Mucosa of stomach (tissue), 1 donor: ENCODE data around the gene FREM2.

Experiments used
- H3K27me3 ChIP-seq: one replicate; pipeline ENCODE4 v1.7.0; 2013; ENCODE audit warnings: mild to moderate bottlenecking, low read length; ENCODE audit not compliant: control insufficient read depth, insufficient read depth
- H3K36me3 ChIP-seq: one replicate; pipeline ENCODE4 v1.7.0; 2013; ENCODE audit warnings: low read length; ENCODE audit not compliant: control insufficient read depth, insufficient read depth
- H3K4me1 ChIP-seq: one replicate; pipeline ENCODE4 v1.7.0; 2013; ENCODE audit warnings: mild to moderate bottlenecking, low read length; ENCODE audit not compliant: control insufficient read depth, insufficient read depth
- H3K4me3 ChIP-seq: one replicate; pipeline ENCODE4 v1.7.0; 2013; ENCODE audit warnings: low read length
- H3K9ac ChIP-seq: one replicate; pipeline ENCODE4 v1.7.0; 2013; ENCODE audit warnings: mild to moderate bottlenecking, low read length, moderate library complexity
- H3K9me3 ChIP-seq: one replicate; pipeline ENCODE4 v1.7.0; 2013; ENCODE audit warnings: mild to moderate bottlenecking, low read length, moderate library complexity; ENCODE audit not compliant: control insufficient read depth
- donor health status: Pancreatic carcinoma.

FREM2 gene

DNA sequence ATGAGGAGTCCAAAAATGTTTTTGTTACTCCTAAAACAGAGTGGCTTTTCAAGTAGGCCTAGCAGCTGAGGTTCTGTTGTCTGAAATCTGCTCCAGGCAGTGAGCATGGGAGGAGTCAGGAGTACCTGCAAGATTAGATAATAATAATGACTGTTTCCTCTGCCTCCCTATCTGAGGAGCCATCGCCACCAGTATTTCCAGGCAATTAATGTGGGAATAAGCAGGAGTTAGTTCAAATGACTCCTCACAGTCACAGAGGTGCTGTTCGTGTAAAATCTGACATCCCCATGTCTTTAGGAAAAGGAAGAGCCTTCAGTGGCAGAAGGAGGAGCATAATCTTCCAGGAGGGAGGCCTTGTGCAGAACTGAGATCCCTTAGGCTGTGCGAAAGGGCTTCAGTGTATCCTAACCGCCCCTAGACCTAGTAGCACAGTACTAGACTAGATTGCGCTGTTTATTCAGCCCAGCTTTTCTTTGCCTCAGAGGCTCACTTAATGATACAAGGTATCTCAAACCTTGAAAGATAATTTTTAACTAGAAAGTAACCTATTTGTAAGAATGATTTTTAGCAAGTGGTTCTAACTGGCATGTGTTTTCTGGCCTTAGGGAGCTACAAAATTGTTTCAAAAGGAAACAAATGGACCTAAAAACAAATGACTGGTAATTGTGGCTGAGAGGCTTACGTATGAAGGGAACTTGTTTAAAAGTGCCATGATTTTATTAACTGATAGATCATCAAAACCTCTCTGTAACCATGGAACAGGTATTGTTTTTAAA, 49.0 kb downstream of the FREM2 start:
- no peaks in the 10 kb centered on the region for H3K9me3 ChIP-seq

DNA sequence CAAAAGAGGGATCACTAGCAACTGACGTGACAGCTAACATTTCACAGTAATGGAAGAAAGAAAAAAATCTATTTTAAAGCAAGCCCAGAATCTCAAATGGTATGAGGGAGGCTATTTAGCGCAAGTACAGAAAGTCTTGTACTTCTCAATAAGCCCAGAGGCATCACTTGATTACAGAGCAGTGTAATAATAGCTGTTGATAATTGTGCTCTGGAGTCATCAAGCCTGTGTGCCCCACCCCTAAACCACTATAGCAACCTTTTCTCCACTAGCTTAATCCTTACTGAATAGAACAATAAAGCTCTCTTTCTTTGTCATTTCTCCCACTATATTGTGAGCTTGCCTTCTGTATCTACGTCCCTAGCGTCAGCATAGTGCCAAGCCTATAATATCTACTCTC, 56.6 kb downstream of the FREM2 start:
- Histone ChIP-seq H3K9me3 (no peaks in the 10 kb centered on the region), H3K27me3 (no peaks in the 10 kb centered on the region), H3K4me1 (no peaks in the 10 kb centered on the region), H3K9ac (no peak overlapping the region), H3K36me3 (no peaks in the 10 kb centered on the region), H3K4me3 (no peak overlapping the region)

More for the DNA sequence above, 49.0 kb downstream of the FREM2 start:
- Histone ChIP-seq H3K27me3 (no peaks in the 10 kb centered on the region), H3K4me3 (no peak overlapping the region), H3K36me3 (no peaks in the 10 kb centered on the region), H3K4me1 (no peaks in the 10 kb centered on the region), H3K9ac (no peak overlapping the region)

DNA sequence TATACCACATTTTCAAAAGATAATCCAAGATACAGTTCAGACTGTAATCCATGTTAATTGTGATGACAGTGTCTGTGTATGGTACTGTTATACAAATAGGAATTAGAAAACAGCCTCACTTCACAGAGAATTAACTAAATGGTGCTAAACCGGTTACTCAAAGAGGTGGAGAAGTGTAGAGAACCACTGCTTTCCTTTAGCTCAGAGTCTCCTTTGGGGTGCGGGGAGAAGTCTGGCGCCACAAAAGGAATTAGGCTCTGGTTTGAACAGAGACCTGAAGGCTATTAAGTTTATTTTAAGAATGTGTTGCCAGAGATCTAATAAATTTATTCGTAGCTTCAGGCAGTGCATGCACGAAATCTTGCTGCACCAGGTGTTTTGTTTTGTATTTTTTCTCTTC, 65.8 kb downstream of the FREM2 start:
- Histone ChIP-seq H3K9ac (no peak overlapping the region), H3K9me3 (no peaks in the 10 kb centered on the region)

DNA sequence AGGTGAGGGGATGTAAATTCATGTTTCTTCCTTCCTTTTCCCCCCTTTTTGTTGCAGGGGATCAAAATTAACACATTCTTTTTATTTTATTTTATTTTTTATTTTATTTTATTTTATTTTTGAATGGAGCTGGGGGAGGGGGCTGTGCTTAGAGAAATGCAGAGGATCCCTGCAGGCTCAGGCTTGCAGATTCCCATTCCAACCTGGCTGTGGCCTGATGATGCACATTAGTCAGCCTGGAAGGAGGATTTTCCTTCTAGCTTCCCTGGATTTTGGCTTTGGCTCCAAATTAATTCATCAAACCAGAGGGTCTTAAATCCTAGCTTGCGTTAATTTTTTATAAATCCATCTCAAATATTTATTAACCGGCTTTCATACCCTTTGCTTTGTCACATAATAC, 67.0 kb downstream of the FREM2 start:
- Histone ChIP-seq H3K4me3 (no peak overlapping the region), H3K9me3 (no peaks in the 10 kb centered on the region), H3K36me3 (no peaks in the 10 kb centered on the region), H3K9ac (no peak overlapping the region), H3K4me1 (no peaks in the 10 kb centered on the region), H3K27me3 (peaks cover 10% of the 10 kb centered on the region)

More for the DNA sequence above, 65.8 kb downstream of the FREM2 start:
- Histone ChIP-seq H3K27me3 (peaks cover under 1% of the 10 kb centered on the region), H3K4me3 (no peak overlapping the region), H3K4me1 (no peaks in the 10 kb centered on the region), H3K36me3 (no peaks in the 10 kb centered on the region)

- H3K4me1 ChIP-seq: no peaks in the 10 kb centered on the region
- H3K9me3 ChIP-seq: no peaks in the 10 kb centered on the region
- peaks cover 10% of the 10 kb centered on the region for H3K27me3 ChIP-seq
- H3K36me3 ChIP-seq: no peaks in the 10 kb centered on the region
- H3K4me3 ChIP-seq: no peak overlapping the region
- H3K9ac ChIP-seq: no peak overlapping the region
These were observed 68.9 kb downstream of the FREM2 start for GRCh38 chr13:38755793-38756192.

DNA sequence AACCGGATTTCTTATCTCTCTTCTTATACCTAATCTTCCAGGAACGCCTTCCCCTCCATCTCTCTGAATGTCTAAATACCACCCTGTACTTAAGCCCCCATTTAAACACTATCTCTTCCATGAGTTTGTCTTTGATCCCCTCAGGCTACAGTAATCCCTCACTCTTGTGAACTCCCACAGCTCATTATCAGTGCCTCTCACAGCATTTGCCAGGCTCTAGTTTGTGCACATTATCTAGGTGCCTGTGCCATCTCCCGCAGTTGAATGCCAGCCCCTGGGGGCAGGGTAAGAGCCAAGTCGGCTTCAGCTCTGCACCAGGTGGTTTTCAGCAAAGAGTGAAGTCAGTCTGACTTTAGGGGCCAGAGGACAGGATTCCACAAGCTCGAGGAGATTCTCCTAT, 71.4 kb downstream of the FREM2 start:
- no peaks in the 10 kb centered on the region for H3K4me1 ChIP-seq

DNA sequence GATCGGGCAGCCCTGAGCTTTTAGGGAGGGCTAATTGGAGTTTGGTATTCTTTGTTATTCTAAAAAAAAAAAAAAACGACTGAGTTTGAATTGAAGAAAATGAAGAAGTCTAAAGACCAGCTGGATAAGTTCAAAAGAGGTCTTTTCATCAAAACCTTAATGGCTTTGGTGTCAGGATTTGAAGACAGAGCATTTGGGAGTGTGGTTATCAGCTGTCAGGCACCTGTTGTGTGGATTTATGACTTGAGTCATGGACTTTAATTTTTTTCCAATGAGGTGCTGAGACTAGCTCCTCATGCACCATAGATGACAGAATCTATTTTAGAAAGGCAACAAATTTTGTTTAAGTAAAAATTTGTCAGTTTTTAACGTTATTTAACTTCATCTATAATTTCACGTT, 72.5 kb downstream of the FREM2 start:
- H3K9ac ChIP-seq: no peak overlapping the region
- H3K36me3 ChIP-seq: no peaks in the 10 kb centered on the region
- no peaks in the 10 kb centered on the region for H3K4me1 ChIP-seq
- H3K9me3 ChIP-seq: no peaks in the 10 kb centered on the region
- no peak overlapping the region for H3K4me3 ChIP-seq
- H3K27me3 ChIP-seq: peaks cover 10% of the 10 kb centered on the region

More for the DNA sequence above, 71.4 kb downstream of the FREM2 start:
- Histone ChIP-seq H3K4me3 (no peak overlapping the region), H3K9me3 (no peaks in the 10 kb centered on the region), H3K36me3 (no peaks in the 10 kb centered on the region), H3K27me3 (peaks cover 10% of the 10 kb centered on the region), H3K9ac (no peak overlapping the region)

DNA sequence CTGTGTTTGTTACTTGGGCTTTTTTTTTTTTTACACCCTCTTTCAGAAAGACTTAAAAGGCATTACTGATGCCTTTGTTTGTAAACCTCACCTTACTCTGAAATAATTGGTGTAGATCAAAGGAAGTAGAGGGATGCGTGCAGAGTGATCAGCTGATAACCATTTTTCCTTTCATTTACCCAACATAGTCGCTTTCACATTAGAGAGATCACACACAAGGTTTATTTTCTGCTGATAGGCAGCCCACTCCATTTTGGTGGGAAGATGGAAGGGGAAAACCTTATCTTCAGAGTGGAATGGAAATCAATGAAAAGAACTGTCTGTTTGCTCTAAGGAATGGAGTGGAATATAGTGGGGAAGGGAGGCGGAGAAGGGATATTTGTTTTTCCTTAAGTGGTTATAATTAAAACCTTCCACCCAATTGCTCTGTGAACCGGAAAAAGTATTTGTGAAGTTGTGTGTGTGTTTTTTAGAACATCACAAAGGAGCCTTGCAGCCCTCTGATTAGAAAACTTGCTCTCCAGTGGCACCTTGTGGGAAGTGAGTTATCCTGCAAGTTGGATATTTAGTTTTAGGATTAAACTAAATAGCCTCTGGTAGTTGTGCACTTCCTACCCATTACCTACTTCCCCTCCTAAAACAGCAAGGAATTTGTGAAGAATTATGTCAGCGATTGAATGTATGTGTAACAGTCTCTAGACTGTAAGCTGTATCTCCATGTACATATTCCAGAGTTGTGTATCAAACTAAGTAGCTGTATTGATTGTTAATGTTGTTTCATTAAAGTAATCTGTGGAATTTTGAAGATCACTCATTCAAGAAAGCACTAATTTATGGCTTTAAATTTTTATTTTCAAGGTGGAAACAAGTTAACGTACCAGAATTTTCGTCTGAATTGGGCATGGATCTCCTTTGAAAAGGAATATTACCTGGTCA, 76.8 kb downstream of the FREM2 start:
- H3K4me3 ChIP-seq: no peak overlapping the region
- no peaks in the 10 kb centered on the region for H3K4me1 ChIP-seq
- H3K27me3 ChIP-seq: peaks cover under 1% of the 10 kb centered on the region
- H3K9ac ChIP-seq: no peak overlapping the region
- no peaks in the 10 kb centered on the region for H3K36me3 ChIP-seq
- no peaks in the 10 kb centered on the region for H3K9me3 ChIP-seq

DNA sequence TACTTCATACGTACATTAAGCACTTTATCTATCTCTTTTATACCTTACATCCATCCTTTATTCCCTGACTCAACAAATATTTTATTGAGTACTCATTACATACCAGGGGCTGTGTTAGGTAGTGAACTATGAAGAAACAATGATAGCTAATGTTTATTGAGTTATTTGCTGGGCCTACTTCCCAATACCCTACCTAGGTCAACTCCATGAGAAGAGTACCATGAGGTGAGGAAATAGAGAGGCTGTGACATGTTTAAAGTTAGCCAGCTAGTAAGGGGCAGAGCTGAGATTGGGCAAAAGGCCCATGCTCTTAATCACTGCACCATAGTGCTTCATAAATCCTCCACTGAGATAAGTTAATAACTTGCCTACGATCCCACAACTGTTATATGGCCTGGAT, 79.9 kb downstream of the FREM2 start:
- H3K9ac ChIP-seq: no peak overlapping the region
- H3K4me1 ChIP-seq: no peaks in the 10 kb centered on the region
- H3K9me3 ChIP-seq: no peaks in the 10 kb centered on the region
- H3K27me3 ChIP-seq: no peaks in the 10 kb centered on the region
- H3K36me3 ChIP-seq: no peaks in the 10 kb centered on the region
- H3K4me3 ChIP-seq: no peak overlapping the region

DNA sequence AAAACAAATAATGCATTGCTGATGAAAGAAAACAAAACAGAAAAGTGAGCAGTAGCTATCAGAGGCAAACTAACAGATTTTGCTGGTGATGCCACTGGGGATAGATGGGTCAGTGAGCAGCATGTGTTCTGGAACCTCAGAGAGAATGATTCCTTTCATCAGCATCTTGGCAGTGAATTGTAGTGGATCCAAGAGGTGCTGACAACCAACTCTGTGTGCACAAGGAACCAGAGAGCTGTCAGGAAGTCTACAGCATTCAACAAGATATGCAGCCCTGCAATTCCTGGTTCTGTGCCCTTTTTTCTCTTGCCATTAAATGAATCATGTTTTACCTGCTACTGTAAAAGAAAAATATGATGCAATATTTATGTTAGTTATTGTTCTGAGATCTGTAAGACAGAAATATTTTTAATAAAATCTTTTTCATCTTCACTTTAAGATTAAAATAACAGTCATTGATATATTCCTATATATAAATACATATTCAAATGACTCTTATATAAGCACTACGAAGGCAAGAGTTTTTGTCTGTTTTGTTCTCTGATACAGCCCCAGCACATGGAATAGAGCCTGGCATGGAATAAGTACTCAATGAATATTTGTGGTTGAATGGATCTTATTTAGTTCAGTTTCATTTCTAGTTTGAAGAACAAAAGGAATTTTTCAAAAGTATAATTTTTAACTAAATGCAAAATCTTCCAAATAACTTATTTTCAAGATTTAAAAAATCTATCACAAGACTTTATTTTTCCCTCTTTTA, 80.8 kb downstream of the FREM2 start:
- Histone ChIP-seq H3K9me3 (no peaks in the 10 kb centered on the region), H3K9ac (no peak overlapping the region), H3K4me3 (no peak overlapping the region), H3K4me1 (no peaks in the 10 kb centered on the region), H3K27me3 (no peaks in the 10 kb centered on the region), H3K36me3 (no peaks in the 10 kb centered on the region)

GRCh38 chr13:38769526-38769925, 82.6 kb downstream of the FREM2 start:
- H3K27me3 ChIP-seq: no peaks in the 10 kb centered on the region
- no peaks in the 10 kb centered on the region for H3K36me3 ChIP-seq
- H3K4me3 ChIP-seq: no peak overlapping the region
- no peaks in the 10 kb centered on the region for H3K4me1 ChIP-seq
- no peak overlapping the region for H3K9ac ChIP-seq
- no peaks in the 10 kb centered on the region for H3K9me3 ChIP-seq
